Measurements from ENCODE around the gene TUBA3E. TPM values are rescaled to one million over a fixed set of nuclear protein-coding genes. Genes with fewer than 3 reads are reported as not detected.
A peak's percentile ranks its signal among the peaks of the same experiment; 100 is the strongest.
"Not testable (repeated sequence)": the region's sequence is repeated elsewhere in the genome, so short reads cannot be mapped to it uniquely, and the experiment has no call there.

Gene TUBA3E
- polyA plus RNA-seq, 2 donors, result 0.04 TPM; not detected in 1

DNA sequence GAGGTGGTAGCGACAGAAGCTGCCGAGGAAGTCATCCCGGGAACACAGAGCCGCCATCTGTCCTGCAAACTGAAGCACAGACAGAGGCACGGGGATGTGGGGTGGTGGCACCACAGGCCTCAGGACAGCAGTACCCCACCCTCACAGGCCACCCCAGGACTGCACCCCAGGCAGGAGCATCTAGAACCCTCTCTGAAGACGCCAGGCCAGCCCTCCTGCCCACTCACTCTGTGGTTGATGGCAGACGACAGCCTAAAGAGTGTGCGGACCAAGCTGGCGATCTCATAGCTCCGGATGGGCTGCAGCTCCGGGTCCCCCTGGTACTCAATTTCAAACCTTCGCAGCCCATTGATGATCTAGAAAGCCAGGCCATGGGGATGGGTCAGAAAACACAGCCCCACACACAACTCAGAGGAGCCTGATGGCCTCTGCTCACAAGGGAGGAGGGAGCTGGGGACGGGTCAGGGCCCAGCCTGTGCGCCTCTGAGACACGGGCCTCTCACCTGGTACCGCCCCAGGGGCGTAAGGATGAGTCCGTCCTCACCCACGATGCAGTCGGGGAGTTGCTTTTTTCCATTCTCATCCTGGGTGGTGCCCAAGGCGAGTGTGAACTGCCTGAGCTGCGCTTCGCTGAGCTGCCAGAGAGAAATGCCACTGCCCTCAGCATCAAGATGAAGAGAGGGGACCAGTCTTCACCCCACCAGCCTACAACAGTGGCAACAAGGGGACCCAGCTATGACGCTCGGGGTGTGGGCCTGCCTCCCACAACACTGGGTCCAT, 45.2 kb downstream of the TUBA3E start:
- 87 to 92% methylated on average over 21 to 25 of the region's 25 CpGs for WGBS, 2 donors
- Histone ChIP-seq H3K4me3 (ENCODE audit: low read depth in 1 of 2, low read length in 2 of 2) (no peak overlapping the region), H3K27ac (ENCODE audit: low read depth in 2 of 2, low read length in 1 of 2) (no peak overlapping the region), H3K36me3 (ENCODE audit: control insufficient read depth in 2 of 2, insufficient read depth in 2 of 2, low read length in 1 of 2) (peaks cover 10 to 31% of the 10 kb centered on the region in 2 donors), H3K4me1 (ENCODE audit: control insufficient read depth in 2 of 2, insufficient read depth in 2 of 2, low read length in 1 of 2) (no peaks in the 10 kb centered on the region), H3K27me3 (ENCODE audit: control insufficient read depth in 1 of 2, insufficient read depth in 2 of 2, low read length in 2 of 2) (no peaks in the 10 kb centered on the region), H3K9me3 (ENCODE audit: control insufficient read depth in 2 of 2, insufficient read depth in 1 of 2, low read depth in 1 of 2, low read length in 1 of 2) (no peaks in the 10 kb centered on the region)

DNA sequence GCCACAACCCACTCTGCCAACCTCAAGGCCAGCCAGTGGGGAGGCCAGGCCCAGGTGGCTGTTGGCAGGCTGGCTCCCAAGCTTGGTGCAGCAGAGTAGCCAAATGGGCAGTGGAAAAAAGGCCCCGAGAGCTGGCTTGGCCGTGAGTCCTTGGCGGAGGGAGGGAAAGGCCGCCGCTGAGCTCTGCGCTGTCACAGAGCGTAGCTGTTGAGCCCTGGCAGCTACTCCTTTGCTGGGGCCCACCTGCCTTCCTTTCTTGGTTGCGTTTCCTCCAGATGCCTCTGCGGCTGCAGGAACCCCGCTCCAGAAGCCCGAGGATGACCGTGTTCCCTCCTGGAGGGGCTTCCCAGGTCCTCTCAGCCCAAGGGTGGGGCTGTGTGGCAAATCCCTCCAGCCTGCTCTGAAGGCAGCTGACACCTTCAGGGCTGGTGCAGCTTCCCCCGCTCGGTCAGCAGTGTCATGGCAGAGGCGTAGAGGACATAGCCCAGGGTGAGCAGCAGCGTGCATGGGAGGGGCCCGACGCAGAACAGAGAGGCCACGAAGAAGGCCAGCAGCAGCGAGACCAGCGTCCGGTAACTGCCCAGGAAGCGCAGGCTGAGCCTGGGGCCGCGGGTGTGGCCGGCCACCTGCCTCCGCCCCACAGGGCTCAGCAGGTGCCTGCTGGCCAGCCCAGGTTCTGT, 46.0 kb downstream of the TUBA3E start:
- WGBS, 2 donors, result 90 to 91% methylated on average over 16 to 27 of the region's 27 CpGs
- peaks cover 10 to 31% of the 10 kb centered on the region in 2 donors for H3K36me3 ChIP-seq (ENCODE audit: control insufficient read depth in 2 of 2, insufficient read depth in 2 of 2, low read length in 1 of 2)
- not testable (repeated sequence) for H3K9me3 ChIP-seq (ENCODE audit: control insufficient read depth in 2 of 2, insufficient read depth in 1 of 2, low read depth in 1 of 2, low read length in 1 of 2); H3K4me3 ChIP-seq (ENCODE audit: low read depth in 1 of 2, low read length in 2 of 2); H3K27me3 ChIP-seq (ENCODE audit: control insufficient read depth in 1 of 2, insufficient read depth in 2 of 2, low read length in 2 of 2); H3K27ac ChIP-seq (ENCODE audit: low read depth in 2 of 2, low read length in 1 of 2); H3K4me1 ChIP-seq (ENCODE audit: control insufficient read depth in 2 of 2, insufficient read depth in 2 of 2, low read length in 1 of 2)

DNA sequence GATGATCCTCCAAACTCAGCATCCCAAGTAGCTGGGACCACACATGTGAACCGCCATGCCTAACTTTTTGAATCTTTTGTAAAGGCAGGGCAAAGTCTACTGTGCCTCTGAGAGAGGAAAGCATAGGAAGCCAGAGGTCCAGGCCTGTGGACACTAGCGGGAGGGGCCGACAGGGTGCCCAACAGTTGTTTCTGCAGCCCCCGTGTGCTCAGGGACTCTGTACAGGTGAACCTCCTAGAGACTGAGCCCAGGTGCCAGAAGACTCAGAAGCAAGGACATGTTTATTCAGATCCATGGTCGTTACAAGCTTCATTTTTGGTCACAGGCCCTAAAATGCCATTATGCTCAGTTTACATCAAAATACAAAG, 47.1 kb downstream of the TUBA3E start:
- H3K4me3 ChIP-seq (ENCODE audit: low read depth in 1 of 2, low read length in 2 of 2); H3K27me3 ChIP-seq (ENCODE audit: control insufficient read depth in 1 of 2, insufficient read depth in 2 of 2, low read length in 2 of 2); H3K9me3 ChIP-seq (ENCODE audit: control insufficient read depth in 2 of 2, insufficient read depth in 1 of 2, low read depth in 1 of 2, low read length in 1 of 2); H3K4me1 ChIP-seq (ENCODE audit: control insufficient read depth in 2 of 2, insufficient read depth in 2 of 2, low read length in 1 of 2); H3K27ac ChIP-seq (ENCODE audit: low read depth in 2 of 2, low read length in 1 of 2): not testable (repeated sequence)
- WGBS, 2 donors, result 58 to 62% methylated on average over 5 of the region's 5 CpGs
- peaks cover 10 to 31% of the 10 kb centered on the region in 2 donors for H3K36me3 ChIP-seq (ENCODE audit: control insufficient read depth in 2 of 2, insufficient read depth in 2 of 2, low read length in 1 of 2)

DNA sequence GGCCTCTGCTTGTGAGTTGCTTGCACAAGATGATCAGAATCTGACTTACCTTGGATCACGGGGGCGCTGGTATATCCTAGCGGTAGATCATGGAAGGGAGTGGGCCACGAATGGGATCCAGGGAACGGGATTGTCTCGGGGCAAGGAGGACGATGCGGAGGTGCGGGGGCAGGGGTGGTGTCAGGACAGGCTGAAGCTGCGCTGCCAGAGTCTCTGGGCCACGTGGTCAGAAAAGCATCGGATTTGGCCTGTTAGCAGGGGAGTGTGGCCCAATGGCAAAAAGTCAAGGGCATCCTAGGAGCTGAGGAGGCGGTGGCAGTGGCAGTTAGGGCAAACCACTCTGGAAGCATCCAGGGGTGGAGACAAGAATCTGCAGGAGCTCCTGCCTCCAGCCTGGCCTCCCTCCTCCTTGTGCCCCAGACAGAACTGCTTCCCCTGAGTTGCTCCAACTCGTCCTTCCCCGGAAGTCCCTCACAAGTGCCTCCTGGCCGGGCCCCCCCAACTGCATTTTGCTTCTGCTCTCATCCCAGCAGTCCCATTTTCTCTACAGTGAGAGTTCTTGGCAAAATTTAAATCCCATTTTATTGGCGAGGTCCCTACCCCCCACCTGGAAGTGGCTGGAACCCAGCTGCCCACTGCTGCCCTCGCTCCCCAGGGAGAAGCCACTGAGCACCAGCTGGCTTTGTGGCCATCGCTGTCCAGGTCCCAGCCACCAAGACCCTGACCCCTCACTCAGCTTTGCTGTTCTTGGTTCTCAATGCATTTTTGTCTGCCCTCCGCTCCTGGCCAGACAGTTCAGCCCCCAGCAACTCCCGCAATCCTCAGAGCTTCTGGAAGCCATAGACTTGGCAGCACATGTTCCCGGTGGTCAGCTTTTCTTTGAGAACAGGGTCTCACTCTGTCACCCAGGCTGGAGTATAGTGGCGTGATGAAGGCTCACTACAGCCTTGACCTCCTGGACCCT, 47.8 kb downstream of the TUBA3E start:
- Histone ChIP-seq H3K27ac (ENCODE audit: low read depth in 2 of 2, low read length in 1 of 2) (no peak overlapping the region), H3K9me3 (ENCODE audit: control insufficient read depth in 2 of 2, insufficient read depth in 1 of 2, low read depth in 1 of 2, low read length in 1 of 2) (no peaks in the 10 kb centered on the region), H3K36me3 (ENCODE audit: control insufficient read depth in 2 of 2, insufficient read depth in 2 of 2, low read length in 1 of 2) (peaks cover 10 to 30% of the 10 kb centered on the region in 2 donors), H3K4me3 (ENCODE audit: low read depth in 1 of 2, low read length in 2 of 2) (no peak overlapping the region), H3K27me3 (ENCODE audit: control insufficient read depth in 1 of 2, insufficient read depth in 2 of 2, low read length in 2 of 2) (no peaks in the 10 kb centered on the region), H3K4me1 (ENCODE audit: control insufficient read depth in 2 of 2, insufficient read depth in 2 of 2, low read length in 1 of 2) (no peaks in the 10 kb centered on the region)
- WGBS, 2 donors, result 88% methylated on average over 23 of the region's 23 CpGs

DNA sequence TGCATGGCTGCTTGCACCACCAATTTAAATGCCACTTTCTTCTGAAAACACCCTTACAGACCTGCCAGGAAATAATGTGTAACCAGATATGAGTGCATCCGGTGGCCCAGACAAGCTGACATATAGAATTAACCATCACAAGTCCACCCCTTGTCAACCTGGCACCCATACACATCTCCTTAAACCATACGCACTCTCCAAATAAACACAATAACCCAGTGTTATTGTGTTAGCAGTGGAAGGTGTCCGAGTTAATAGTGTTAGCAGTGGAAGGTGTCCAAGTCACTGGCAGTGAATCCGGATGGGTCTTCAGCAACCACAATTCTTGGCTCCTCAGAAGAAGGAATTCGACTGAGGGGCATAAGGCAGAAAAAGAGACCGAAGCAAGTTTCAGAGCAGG, 49.7 kb downstream of the TUBA3E start:
- WGBS, 2 donors, result 51 to 53% methylated on average over 6 of the region's 6 CpGs

DNA sequence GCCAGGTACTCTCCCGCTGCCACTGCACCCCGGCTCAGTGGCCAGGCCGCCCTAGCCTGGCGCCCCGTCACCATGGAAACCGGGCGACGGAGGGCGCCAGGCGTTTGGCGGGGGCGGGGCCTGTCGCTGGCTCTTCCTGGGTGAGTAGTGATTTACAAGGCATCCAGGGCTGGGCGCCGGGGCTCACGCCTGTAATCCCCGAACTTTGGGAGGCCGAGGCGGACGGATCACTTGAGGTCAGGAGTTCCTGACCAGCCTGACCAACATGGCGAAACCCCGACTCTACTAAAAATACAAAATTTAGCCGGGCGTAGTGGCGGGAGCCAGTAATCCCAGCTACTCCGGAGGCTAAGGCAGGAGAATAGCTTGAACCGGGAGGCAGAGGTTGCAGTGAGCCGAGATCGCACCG, 53.2 kb downstream of the TUBA3E start, which contains the start of gene CCDC74B:
CCDC74B (minus strand) TSS at position 107 of the 409 bp plus-strand sequence. CDS start 116 bp downstream, outside the sequence.
- H3K36me3 ChIP-seq (ENCODE audit: control insufficient read depth in 2 of 2, insufficient read depth in 2 of 2, low read length in 1 of 2); H3K27me3 ChIP-seq (ENCODE audit: control insufficient read depth in 1 of 2, insufficient read depth in 2 of 2, low read length in 2 of 2); H3K9me3 ChIP-seq (ENCODE audit: control insufficient read depth in 2 of 2, insufficient read depth in 1 of 2, low read depth in 1 of 2, low read length in 1 of 2); H3K4me1 ChIP-seq (ENCODE audit: control insufficient read depth in 2 of 2, insufficient read depth in 2 of 2, low read length in 1 of 2); H3K27ac ChIP-seq (ENCODE audit: low read depth in 2 of 2, low read length in 1 of 2): not testable (repeated sequence)
- H3K4me3 ChIP-seq (ENCODE audit: low read depth in 1 of 2, low read length in 2 of 2), result peak within 1 kb of the TSS in 1 of 2 donors; percentile 21
- 5 to 7% methylated on average over 27 to 30 of the region's 30 CpGs for WGBS, 2 donors

More for the DNA sequence above, 49.7 kb downstream of the TUBA3E start:
- H3K27ac ChIP-seq (ENCODE audit: low read depth in 2 of 2, low read length in 1 of 2); H3K27me3 ChIP-seq (ENCODE audit: control insufficient read depth in 1 of 2, insufficient read depth in 2 of 2, low read length in 2 of 2); H3K9me3 ChIP-seq (ENCODE audit: control insufficient read depth in 2 of 2, insufficient read depth in 1 of 2, low read depth in 1 of 2, low read length in 1 of 2); H3K4me3 ChIP-seq (ENCODE audit: low read depth in 1 of 2, low read length in 2 of 2); H3K4me1 ChIP-seq (ENCODE audit: control insufficient read depth in 2 of 2, insufficient read depth in 2 of 2, low read length in 1 of 2): not testable (repeated sequence)
- peaks cover 10 to 14% of the 10 kb centered on the region in 2 donors for H3K36me3 ChIP-seq (ENCODE audit: control insufficient read depth in 2 of 2, insufficient read depth in 2 of 2, low read length in 1 of 2)

DNA sequence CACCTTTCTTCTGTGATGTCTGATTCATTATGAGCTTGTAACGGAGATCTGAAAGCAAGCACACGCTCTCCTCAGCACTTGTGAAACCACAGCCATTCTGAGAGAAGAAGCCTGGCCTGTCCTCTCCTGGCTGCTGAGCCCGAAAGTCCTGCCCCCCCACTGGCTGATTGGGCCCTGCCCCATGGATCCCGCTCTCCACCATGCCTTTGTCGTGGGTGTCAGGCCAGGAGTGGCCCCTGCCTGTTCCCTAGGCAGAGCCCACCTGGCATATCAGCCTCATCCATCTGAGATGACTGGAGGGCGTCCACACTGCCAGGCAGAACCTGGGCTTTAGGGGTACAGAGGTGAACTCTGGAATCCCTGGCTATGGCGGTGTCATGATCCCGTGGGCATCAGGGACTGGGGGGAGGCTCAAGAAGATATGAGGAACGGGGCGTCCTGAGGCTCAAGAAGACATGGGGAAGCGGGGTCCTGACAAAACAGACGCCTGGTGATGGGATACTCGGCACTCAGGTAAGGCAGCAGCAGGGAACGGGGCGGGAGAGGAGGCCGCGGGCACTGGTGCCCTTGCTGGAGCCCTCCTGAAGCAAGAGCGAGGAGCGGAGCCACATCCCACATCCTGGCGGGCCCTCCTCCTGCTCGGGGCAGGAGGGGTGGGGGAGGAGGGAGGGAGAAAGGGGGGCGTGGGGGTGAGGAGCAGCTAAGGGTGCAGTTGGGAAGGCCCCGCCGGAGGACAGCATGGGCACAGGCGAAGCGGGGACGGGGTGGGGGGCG, 54.8 kb downstream of the TUBA3E start:
- not testable (repeated sequence) for H3K27me3 ChIP-seq (ENCODE audit: control insufficient read depth in 1 of 2, insufficient read depth in 2 of 2, low read length in 2 of 2); H3K4me1 ChIP-seq (ENCODE audit: control insufficient read depth in 2 of 2, insufficient read depth in 2 of 2, low read length in 1 of 2); H3K27ac ChIP-seq (ENCODE audit: low read depth in 2 of 2, low read length in 1 of 2); H3K36me3 ChIP-seq (ENCODE audit: control insufficient read depth in 2 of 2, insufficient read depth in 2 of 2, low read length in 1 of 2); H3K9me3 ChIP-seq (ENCODE audit: control insufficient read depth in 2 of 2, insufficient read depth in 1 of 2, low read depth in 1 of 2, low read length in 1 of 2); H3K4me3 ChIP-seq (ENCODE audit: low read depth in 1 of 2, low read length in 2 of 2)
- WGBS, 2 donors, result 44 to 59% methylated on average over 14 to 21 of the region's 28 CpGs

DNA sequence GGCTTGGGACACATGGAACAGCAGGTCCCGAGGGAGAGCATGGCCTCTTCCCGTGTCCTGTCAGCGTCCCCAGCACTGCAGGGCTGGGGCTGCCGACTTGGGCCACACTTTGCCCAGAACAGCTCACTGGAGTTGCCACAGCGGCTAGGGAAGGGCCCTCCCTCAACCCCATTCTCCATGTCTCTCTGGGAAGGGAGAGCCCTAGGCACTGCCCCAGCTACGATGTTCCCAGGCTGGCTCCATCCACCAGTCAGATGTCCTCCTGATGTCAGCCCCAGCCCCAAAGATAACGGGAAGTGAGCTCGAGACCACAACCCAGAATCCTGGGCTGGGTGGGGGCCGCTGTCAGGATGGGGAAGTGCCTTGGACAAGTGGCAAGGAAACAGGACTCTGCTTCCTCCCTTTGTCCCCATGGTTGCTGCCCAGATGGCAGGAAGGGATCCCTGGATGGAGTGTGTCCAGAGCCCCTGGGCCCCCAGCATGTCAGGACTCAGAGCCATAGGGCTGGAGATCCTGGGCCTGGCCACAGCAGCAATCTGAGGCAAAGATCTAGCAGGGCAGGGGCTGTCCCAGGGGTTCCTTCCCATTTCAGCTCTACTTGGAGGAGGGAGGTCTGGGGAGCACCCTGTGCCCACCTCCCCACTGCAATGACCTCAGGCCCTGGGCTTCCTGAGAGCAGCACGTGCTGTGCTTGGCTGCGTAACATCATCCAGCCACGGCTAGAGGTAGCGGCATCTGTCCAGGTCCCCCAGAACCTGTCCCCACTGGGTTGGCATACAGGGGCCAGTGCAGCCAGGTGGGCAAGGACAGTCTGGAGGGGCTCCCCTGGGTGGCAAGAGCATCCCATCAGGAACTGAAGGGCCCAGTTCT, 55.6 kb downstream of the TUBA3E start:
- not testable (repeated sequence) for H3K27me3 ChIP-seq (ENCODE audit: control insufficient read depth in 1 of 2, insufficient read depth in 2 of 2, low read length in 2 of 2); H3K9me3 ChIP-seq (ENCODE audit: control insufficient read depth in 2 of 2, insufficient read depth in 1 of 2, low read depth in 1 of 2, low read length in 1 of 2); H3K36me3 ChIP-seq (ENCODE audit: control insufficient read depth in 2 of 2, insufficient read depth in 2 of 2, low read length in 1 of 2); H3K27ac ChIP-seq (ENCODE audit: low read depth in 2 of 2, low read length in 1 of 2); H3K4me3 ChIP-seq (ENCODE audit: low read depth in 1 of 2, low read length in 2 of 2); H3K4me1 ChIP-seq (ENCODE audit: control insufficient read depth in 2 of 2, insufficient read depth in 2 of 2, low read length in 1 of 2)
- WGBS, 2 donors, result 86 to 90% methylated on average over 12 to 13 of the region's 13 CpGs
